Measurements from ENCODE around the gene CDK5RAP3.

The CDK5RAP3 gene

GRCh38 chr17:48022901-48023300 is 52.0 kb downstream of the CDK5RAP3 start:
- in situ Hi-C loops (cut with MboI; ENCODE audit: low sequenced_read_pairs), result no loop called here

GRCh38 chr17:48023400-48024148 is 52.7 kb downstream of the CDK5RAP3 start:
- in situ Hi-C loops (cut with MboI; ENCODE audit: low sequenced_read_pairs), result no loop called here

- in situ Hi-C loops (cut with MboI; ENCODE audit: low sequenced_read_pairs), result no loop called here
Measured at GRCh38 chr17:48024149-48025039, 53.5 kb downstream of the CDK5RAP3 start.

- in situ Hi-C loops (cut with MboI; ENCODE audit: low sequenced_read_pairs), result no loop called here
Measured at GRCh38 chr17:48025040-48025903, 54.4 kb downstream of the CDK5RAP3 start.

- in situ Hi-C loops (cut with MboI; ENCODE audit: low sequenced_read_pairs), result no loop called here
Measured at GRCh38 chr17:48025904-48026501, 55.1 kb downstream of the CDK5RAP3 start.

GRCh38 chr17:48026502-48027321 is 55.8 kb downstream of the CDK5RAP3 start:
- in situ Hi-C loops (cut with MboI; ENCODE audit: low sequenced_read_pairs), result no loop called here

GRCh38 chr17:48027322-48027981 is 56.5 kb downstream of the CDK5RAP3 start:
- in situ Hi-C loops (cut with MboI; ENCODE audit: low sequenced_read_pairs), result no loop called here

- in situ Hi-C loops (cut with MboI; ENCODE audit: low sequenced_read_pairs), result no loop called here
Measured at GRCh38 chr17:48028736-48029135, 57.8 kb downstream of the CDK5RAP3 start.

GRCh38 chr17:48030531-48030930 is 59.6 kb downstream of the CDK5RAP3 start:
- in situ Hi-C loops (cut with MboI; ENCODE audit: low sequenced_read_pairs), result loop anchor here (10.0 kb wide), 1 partner anchor 104 kb away; no protein-coding TSS in a partner anchor
